LNCAP (cell line): ENCODE data around the gene C12orf56.

ENCODE experiments used
- TF ChIP-seq, protein P1 (sequence below): fragments of 450-650 bp; IDR thresholded peaks from 2 replicates; pipeline ENCODE4 v1.5.1; 2017; ENCODE audit warnings: mild to moderate bottlenecking

C12orf56 gene

DNA sequence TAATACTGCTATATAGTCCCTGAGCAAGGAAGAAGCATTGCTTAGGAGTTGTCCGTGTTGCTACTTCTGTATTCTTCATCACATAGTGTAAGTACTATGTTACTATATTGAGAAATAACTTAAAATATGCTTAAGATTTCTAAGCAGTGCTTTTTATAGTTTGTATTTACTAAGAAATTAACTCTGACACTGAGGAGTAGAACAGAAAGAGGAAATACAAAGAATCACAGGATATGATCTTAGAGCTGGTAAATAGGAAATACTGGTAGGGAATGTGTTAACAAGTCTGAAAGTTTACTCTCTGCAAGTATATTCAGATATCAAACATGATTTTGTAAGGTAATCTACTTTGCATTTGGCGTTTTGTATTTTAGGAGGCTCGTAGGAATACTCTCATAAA, 29.1 kb upstream of the C12orf56 start:
- TF ChIP-seq, protein P1, sequence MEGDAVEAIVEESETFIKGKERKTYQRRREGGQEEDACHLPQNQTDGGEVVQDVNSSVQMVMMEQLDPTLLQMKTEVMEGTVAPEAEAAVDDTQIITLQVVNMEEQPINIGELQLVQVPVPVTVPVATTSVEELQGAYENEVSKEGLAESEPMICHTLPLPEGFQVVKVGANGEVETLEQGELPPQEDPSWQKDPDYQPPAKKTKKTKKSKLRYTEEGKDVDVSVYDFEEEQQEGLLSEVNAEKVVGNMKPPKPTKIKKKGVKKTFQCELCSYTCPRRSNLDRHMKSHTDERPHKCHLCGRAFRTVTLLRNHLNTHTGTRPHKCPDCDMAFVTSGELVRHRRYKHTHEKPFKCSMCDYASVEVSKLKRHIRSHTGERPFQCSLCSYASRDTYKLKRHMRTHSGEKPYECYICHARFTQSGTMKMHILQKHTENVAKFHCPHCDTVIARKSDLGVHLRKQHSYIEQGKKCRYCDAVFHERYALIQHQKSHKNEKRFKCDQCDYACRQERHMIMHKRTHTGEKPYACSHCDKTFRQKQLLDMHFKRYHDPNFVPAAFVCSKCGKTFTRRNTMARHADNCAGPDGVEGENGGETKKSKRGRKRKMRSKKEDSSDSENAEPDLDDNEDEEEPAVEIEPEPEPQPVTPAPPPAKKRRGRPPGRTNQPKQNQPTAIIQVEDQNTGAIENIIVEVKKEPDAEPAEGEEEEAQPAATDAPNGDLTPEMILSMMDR = no peak

DNA sequence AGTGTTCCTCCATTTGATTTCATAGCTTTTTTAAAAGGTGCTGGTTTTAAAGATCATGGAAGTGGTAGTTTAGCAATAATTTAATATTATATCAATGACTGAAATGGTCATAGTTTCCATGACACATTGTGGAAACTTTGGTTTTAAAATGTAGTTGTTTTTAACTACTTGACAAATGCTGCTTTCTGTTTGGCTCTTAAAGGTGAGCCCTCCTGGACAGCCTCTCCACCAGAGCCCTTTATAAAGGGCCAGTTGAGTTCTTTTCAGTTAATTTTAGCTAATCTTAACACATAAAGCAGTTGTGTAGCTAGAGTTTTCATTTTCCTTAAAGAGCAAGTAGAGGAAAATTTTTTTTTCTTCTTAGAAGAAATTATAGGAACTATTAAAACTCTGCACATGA, 27.7 kb upstream of the C12orf56 start:
- TF ChIP-seq, protein P1 = no peak

DNA sequence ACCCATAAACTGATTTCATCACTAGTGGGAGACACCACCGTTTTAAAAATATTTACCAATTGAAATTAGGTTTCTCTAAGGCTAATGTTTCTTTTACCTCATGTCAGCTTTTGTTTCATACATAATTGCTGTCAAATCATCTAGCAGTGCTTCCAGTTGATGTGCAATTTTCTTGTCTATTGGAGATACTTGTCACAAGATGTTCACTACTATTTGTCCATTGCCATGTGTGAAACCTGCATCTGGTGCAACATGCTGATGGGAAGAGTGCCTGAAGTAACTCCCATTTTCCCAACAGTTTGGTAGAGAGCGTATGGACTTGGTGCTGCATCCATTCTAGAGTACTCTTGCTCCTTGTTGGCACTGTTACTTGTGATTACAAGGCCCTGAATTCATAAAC, 23.3 kb upstream of the C12orf56 start:
- TF ChIP-seq, protein P1 = no peak

DNA sequence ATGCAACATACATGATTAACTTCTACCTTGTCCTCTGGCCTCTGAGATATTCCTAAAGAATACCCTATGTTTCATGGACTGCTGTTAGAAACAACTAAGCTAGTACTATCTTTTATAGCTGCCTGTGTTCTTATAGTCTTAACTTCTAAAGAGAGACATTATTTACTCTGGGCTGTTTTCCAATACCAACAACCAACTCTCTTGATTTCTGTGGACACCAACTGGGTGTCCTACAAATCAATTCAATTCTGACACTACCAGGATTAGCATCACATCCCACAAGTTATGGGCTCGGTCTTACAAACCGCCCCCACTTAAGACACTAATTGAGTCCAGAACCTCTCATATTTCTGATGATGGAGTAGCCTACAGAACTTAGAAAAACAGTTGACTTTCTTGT, 21.9 kb upstream of the C12orf56 start:
- TF ChIP-seq, protein P1 = no peak

DNA sequence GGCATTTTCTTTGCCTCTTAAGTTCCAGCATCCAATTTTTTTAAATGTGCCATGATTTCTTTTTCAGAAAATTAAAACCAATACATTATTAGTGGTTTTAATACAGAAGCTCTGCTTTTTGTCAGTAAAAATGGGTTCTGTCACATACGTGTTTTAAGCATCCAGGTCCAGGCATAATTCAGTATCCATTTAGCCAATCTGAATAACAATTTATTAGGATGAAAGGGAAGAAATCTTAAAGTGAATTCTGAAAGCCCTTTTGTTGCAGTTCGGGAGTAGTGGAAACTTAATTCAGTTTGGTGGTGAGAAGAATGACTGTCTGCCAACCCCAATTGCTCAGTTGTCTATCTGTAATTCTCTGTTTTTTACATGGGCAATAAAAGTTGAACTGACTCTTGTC, 20.9 kb upstream of the C12orf56 start:
- TF ChIP-seq, protein P1 = no peak

DNA sequence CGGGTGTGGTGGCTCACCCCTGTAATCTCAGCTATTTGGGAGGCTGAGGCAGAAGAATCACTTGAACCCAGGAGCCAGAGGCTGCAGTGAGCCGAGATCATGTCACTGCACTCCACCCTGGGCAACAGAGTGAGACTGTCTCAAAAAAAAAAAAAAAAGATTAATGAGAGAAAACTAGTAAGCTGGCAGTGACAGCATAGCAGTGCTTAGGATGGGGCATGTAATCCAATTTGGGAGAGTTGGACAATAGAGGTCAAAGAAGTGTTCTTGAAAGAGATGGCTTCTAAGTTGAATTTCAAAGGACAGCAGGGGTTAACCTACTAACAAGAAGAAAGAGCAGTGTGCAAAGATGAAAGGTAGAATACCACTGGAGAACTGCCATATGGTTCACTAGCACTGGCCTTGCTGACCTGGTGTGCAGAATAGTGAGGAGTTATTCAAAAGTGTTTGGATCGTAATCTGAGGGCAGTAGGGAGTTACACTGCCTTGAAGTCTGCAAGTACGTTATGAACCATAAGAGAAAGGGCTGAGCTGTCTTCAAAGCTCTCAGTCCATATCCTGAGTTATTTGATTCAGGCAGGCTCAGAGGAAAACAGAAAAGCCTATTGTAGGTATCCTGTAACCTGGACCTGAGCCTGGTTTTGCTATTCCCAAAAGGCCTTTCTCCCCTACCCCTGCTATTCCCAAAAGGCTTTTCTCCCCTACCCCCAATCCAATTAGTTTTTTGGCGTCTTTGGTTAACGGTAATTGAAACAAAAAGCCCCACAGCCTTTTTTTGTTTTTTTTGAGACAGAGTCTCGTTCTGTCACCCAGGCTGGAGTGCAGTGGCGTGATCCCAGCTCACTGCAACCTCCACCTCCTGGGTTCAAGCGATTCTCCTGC, 17.0 kb upstream of the C12orf56 start:
- TF ChIP-seq, protein P1 = no peak

DNA sequence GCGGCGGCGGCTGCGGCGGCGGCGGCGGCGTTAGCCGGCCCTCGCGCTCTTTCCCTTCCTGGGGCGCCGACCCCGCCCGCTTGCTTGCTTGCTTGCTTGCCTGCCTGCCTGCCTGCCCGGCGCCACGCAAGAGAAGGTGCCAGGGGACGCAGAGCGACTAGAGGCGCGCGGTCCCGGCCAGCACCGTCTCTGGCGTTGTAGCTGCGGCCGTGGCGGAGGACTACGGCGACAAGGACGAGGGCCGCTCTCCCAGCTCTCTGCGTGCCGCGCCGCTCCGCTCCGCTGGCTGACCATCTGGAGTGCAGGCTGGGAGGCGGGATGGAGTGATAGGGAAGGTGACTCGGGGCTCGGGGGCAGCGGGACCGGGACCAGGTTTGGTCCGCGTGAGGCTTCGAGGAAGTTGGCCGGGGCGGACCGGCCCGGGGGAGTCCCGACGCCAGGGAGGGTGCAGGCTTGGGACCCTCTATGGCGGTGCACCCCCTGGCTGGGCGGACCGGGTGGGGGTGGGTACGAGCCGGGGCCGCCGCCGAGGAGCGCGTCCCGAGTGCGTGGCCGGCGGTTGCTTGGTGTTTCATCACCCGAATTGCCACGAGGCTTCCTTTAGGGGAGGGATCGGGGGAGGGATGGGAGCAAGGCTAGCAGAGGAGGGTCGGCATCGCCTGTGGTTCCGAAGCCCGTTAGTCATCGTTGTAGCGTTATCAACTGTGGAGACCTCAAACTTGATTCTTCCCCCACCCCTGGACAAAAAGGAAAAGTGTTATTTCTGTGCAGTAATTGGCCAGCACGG, 14.1 kb upstream of the C12orf56 start:
- TF ChIP-seq, protein P1 = no peak
